ENCODE measurements around the gene RNF4.

GRCh38 chr4:2489841-2490552 is 21.1 kb downstream of the RNF4 start:
- no peak for TF ChIP-seq CTCF (conservative IDR thresholded peaks at IDR 0.05)
- no peak for TF ChIP-seq ZFX (IDR thresholded peaks at IDR 0.05)

Measured in C4-2B (cell line).